ENCODE data around the gene KCNJ15. TPM values are rescaled to one million over a fixed set of nuclear protein-coding genes. Genes with fewer than 3 reads are reported as not detected.

Gene KCNJ15
- total and polyA plus RNA-seq, 2 donors: 1.1 to 1.3 TPM

- Histone ChIP-seq H3K27me3 (ENCODE audit: control insufficient read depth in 2 of 2, insufficient read depth in 1 of 2, low read length in 1 of 2) (no peaks in the 10 kb centered on the region), H3K36me3 (ENCODE audit: control insufficient read depth in 2 of 2, insufficient read depth in 2 of 2, low read length in 1 of 2) (no peaks in the 10 kb centered on the region), H3K4me1 (ENCODE audit: control insufficient read depth in 2 of 2, insufficient read depth in 2 of 2, low read length in 2 of 2) (peaks cover 6% of the 10 kb centered on the region in 2 donors), H3K9me3 (ENCODE audit: control insufficient read depth in 2 of 2, insufficient read depth in 1 of 2, low read length in 1 of 2) (no peaks in the 10 kb centered on the region), H3K4me3 (ENCODE audit: low read length in 2 of 2) (no peak overlapping the region), H3K27ac (ENCODE audit: low read depth in 1 of 2, low read length in 1 of 2) (no peak overlapping the region)
- WGBS: 94% methylated on average over 2 of the region's 2 CpGs
- no peak for DNase-seq (ENCODE audit: low read depth in 6 of 9, low spot score in 9 of 9)
Observed at GRCh38 chr21:38325216-38325615, 68.4 kb downstream of the KCNJ15 start.

- Histone ChIP-seq H3K27me3 (ENCODE audit: control insufficient read depth in 2 of 2, insufficient read depth in 1 of 2, low read length in 1 of 2) (no peaks in the 10 kb centered on the region), H3K36me3 (ENCODE audit: control insufficient read depth in 2 of 2, insufficient read depth in 2 of 2, low read length in 1 of 2) (no peaks in the 10 kb centered on the region), H3K27ac (ENCODE audit: low read depth in 1 of 2, low read length in 1 of 2) (no peak overlapping the region), H3K4me1 (ENCODE audit: control insufficient read depth in 2 of 2, insufficient read depth in 2 of 2, low read length in 2 of 2) (peaks cover 6% of the 10 kb centered on the region in 2 donors), H3K4me3 (ENCODE audit: low read length in 2 of 2) (no peak overlapping the region), H3K9me3 (ENCODE audit: control insufficient read depth in 2 of 2, insufficient read depth in 1 of 2, low read length in 1 of 2) (no peaks in the 10 kb centered on the region)
- 91% methylated on average over 8 of the region's 8 CpGs for WGBS
- DNase-seq (ENCODE audit: low read depth in 6 of 9, low spot score in 9 of 9): no peak
Observed at GRCh38 chr21:38325731-38326420, 69.1 kb downstream of the KCNJ15 start.

GRCh38 chr21:38326429-38326828, 69.6 kb downstream of the KCNJ15 start:
- DNase-seq (ENCODE audit: low read depth in 6 of 9, low spot score in 9 of 9): no peak
- no peak overlapping the region for H3K27ac ChIP-seq (ENCODE audit: low read depth in 1 of 2, low read length in 1 of 2)
- peaks cover 6% of the 10 kb centered on the region in 2 donors for H3K4me1 ChIP-seq (ENCODE audit: control insufficient read depth in 2 of 2, insufficient read depth in 2 of 2, low read length in 2 of 2)
- H3K27me3 ChIP-seq (ENCODE audit: control insufficient read depth in 2 of 2, insufficient read depth in 1 of 2, low read length in 1 of 2): no peaks in the 10 kb centered on the region
- H3K36me3 ChIP-seq (ENCODE audit: control insufficient read depth in 2 of 2, insufficient read depth in 2 of 2, low read length in 1 of 2): no peaks in the 10 kb centered on the region
- WGBS: 99% methylated on average over 4 of the region's 4 CpGs
- no peaks in the 10 kb centered on the region for H3K9me3 ChIP-seq (ENCODE audit: control insufficient read depth in 2 of 2, insufficient read depth in 1 of 2, low read length in 1 of 2)
- H3K4me3 ChIP-seq (ENCODE audit: low read length in 2 of 2): no peak overlapping the region

DNA sequence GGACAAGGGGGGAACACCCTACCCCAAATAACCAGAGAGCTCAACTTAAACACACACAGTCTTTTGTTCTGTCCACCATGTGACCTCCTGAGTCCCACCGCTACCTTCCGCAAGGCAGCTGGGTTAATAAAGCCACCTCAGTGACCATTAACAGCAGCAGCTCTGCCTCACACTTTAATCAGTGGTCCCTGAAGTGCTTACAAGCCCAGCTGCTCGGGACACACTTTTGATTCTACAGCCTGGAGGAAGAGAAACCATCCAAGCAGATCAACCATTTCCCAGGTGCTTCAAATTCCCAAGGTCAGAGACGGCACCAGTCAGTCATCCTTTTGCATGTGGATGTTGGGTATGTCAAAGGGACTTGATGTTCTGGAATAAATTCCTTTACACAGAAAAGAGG, 70.1 kb downstream of the KCNJ15 start:
- Histone ChIP-seq H3K4me1 (ENCODE audit: control insufficient read depth in 2 of 2, insufficient read depth in 2 of 2, low read length in 2 of 2) (peaks cover 6% of the 10 kb centered on the region in 2 donors), H3K36me3 (ENCODE audit: control insufficient read depth in 2 of 2, insufficient read depth in 2 of 2, low read length in 1 of 2) (no peaks in the 10 kb centered on the region), H3K27ac (ENCODE audit: low read depth in 1 of 2, low read length in 1 of 2) (no peak overlapping the region), H3K9me3 (ENCODE audit: control insufficient read depth in 2 of 2, insufficient read depth in 1 of 2, low read length in 1 of 2) (no peaks in the 10 kb centered on the region), H3K27me3 (ENCODE audit: control insufficient read depth in 2 of 2, insufficient read depth in 1 of 2, low read length in 1 of 2) (no peaks in the 10 kb centered on the region), H3K4me3 (ENCODE audit: low read length in 2 of 2) (no peak overlapping the region)
- 93% methylated on average over 4 of the region's 4 CpGs for WGBS
- no peak for DNase-seq (ENCODE audit: low read depth in 6 of 9, low spot score in 9 of 9)

GRCh38 chr21:38327984-38328383, 71.2 kb downstream of the KCNJ15 start:
- H3K4me1 ChIP-seq (ENCODE audit: control insufficient read depth in 2 of 2, insufficient read depth in 2 of 2, low read length in 2 of 2): peaks cover 6% of the 10 kb centered on the region in 2 donors
- H3K9me3 ChIP-seq (ENCODE audit: control insufficient read depth in 2 of 2, insufficient read depth in 1 of 2, low read length in 1 of 2): no peaks in the 10 kb centered on the region
- DNase-seq (ENCODE audit: low read depth in 6 of 9, low spot score in 9 of 9): no peak
- no peak overlapping the region for H3K27ac ChIP-seq (ENCODE audit: low read depth in 1 of 2, low read length in 1 of 2)
- H3K36me3 ChIP-seq (ENCODE audit: control insufficient read depth in 2 of 2, insufficient read depth in 2 of 2, low read length in 1 of 2): no peaks in the 10 kb centered on the region
- WGBS: 98% methylated on average over 1 of the region's 1 CpG
- H3K27me3 ChIP-seq (ENCODE audit: control insufficient read depth in 2 of 2, insufficient read depth in 1 of 2, low read length in 1 of 2): no peaks in the 10 kb centered on the region
- no peak overlapping the region for H3K4me3 ChIP-seq (ENCODE audit: low read length in 2 of 2)

- Histone ChIP-seq H3K27ac (ENCODE audit: low read depth in 1 of 2, low read length in 1 of 2) (no peak overlapping the region), H3K4me3 (ENCODE audit: low read length in 2 of 2) (no peak overlapping the region), H3K27me3 (ENCODE audit: control insufficient read depth in 2 of 2, insufficient read depth in 1 of 2, low read length in 1 of 2) (no peaks in the 10 kb centered on the region), H3K4me1 (ENCODE audit: control insufficient read depth in 2 of 2, insufficient read depth in 2 of 2, low read length in 2 of 2) (peaks cover 0 to 3% of the 10 kb centered on the region in 2 donors), H3K36me3 (ENCODE audit: control insufficient read depth in 2 of 2, insufficient read depth in 2 of 2, low read length in 1 of 2) (no peaks in the 10 kb centered on the region), H3K9me3 (ENCODE audit: control insufficient read depth in 2 of 2, insufficient read depth in 1 of 2, low read length in 1 of 2) (no peaks in the 10 kb centered on the region)
- no peak for DNase-seq (ENCODE audit: low read depth in 6 of 9, low spot score in 9 of 9)
- 93% methylated on average over 2 of the region's 2 CpGs for WGBS
Observed at GRCh38 chr21:38329162-38329561, 72.4 kb downstream of the KCNJ15 start.

- Histone ChIP-seq H3K27ac (ENCODE audit: low read depth in 1 of 2, low read length in 1 of 2) (no peak overlapping the region), H3K36me3 (ENCODE audit: control insufficient read depth in 2 of 2, insufficient read depth in 2 of 2, low read length in 1 of 2) (no peaks in the 10 kb centered on the region), H3K9me3 (ENCODE audit: control insufficient read depth in 2 of 2, insufficient read depth in 1 of 2, low read length in 1 of 2) (no peaks in the 10 kb centered on the region), H3K27me3 (ENCODE audit: control insufficient read depth in 2 of 2, insufficient read depth in 1 of 2, low read length in 1 of 2) (no peaks in the 10 kb centered on the region), H3K4me1 (ENCODE audit: control insufficient read depth in 2 of 2, insufficient read depth in 2 of 2, low read length in 2 of 2) (no peaks in the 10 kb centered on the region), H3K4me3 (ENCODE audit: low read length in 2 of 2) (no peak overlapping the region)
- DNase-seq (ENCODE audit: low read depth in 6 of 9, low spot score in 9 of 9): no peak
- WGBS: 94% methylated on average over 2 of the region's 2 CpGs
Observed at GRCh38 chr21:38330666-38331065, 73.9 kb downstream of the KCNJ15 start.

DNA sequence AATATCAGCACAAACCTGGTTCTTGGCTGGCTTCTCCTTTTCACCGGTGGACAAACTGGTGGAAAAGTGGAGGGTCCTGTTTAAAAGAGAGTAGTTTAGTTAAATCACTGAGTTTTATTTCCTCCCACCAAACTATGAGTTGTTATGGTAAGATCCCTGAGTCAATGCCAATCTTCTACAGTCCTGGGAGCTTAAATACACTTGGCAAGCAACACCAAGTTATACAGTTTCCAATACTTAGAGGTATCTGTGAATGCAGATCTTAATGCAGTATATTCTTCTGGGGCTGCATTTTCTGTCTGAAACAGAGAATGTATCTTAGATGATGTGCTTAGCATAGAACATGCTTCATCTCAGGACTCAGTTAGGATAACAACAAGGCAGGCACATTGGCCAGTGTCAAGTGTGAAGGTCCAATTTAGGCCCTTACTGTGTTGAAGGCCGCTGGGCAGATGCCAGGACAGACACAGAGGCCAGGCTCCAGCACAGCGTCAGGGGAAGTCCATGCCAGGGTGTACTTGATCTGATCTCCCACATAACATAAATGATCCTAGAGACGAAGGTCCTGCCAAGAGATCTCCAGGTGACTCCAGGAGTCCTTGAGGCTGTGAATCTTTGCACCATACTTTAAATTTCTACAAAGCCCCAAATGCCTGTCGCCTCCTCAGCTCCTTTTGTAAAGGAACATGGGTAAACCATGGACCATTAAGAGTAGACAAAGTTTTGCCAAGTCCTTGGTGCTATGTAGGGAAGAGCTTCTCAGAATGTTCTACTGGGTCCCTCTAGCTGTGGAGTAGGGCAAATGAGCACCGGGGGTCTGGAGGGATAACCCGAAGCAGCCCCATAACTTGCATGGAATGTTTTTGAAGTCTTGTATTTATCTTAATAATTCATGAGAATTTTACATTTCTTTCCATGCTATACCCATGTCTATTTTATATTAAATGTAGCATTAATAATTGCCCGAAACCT, 76.8 kb downstream of the KCNJ15 start:
- no peak overlapping the region for H3K27ac ChIP-seq (ENCODE audit: low read depth in 1 of 2, low read length in 1 of 2)
- no peaks in the 10 kb centered on the region for H3K4me1 ChIP-seq (ENCODE audit: control insufficient read depth in 2 of 2, insufficient read depth in 2 of 2, low read length in 2 of 2)
- WGBS: 88% methylated on average over 8 of the region's 8 CpGs
- H3K9me3 ChIP-seq (ENCODE audit: control insufficient read depth in 2 of 2, insufficient read depth in 1 of 2, low read length in 1 of 2): no peaks in the 10 kb centered on the region
- no peaks in the 10 kb centered on the region for H3K36me3 ChIP-seq (ENCODE audit: control insufficient read depth in 2 of 2, insufficient read depth in 2 of 2, low read length in 1 of 2)
- no peak for DNase-seq (ENCODE audit: low read depth in 6 of 9, low spot score in 9 of 9)
- no peak overlapping the region for H3K4me3 ChIP-seq (ENCODE audit: low read length in 2 of 2)
- H3K27me3 ChIP-seq (ENCODE audit: control insufficient read depth in 2 of 2, insufficient read depth in 1 of 2, low read length in 1 of 2): no peaks in the 10 kb centered on the region

GRCh38 chr21:38334866-38335265, 78.1 kb downstream of the KCNJ15 start:
- no peak for DNase-seq (ENCODE audit: low read depth in 6 of 9, low spot score in 9 of 9)
- Histone ChIP-seq H3K36me3 (ENCODE audit: control insufficient read depth in 2 of 2, insufficient read depth in 2 of 2, low read length in 1 of 2) (no peaks in the 10 kb centered on the region), H3K4me3 (ENCODE audit: low read length in 2 of 2) (no peak overlapping the region), H3K9me3 (ENCODE audit: control insufficient read depth in 2 of 2, insufficient read depth in 1 of 2, low read length in 1 of 2) (no peaks in the 10 kb centered on the region), H3K4me1 (ENCODE audit: control insufficient read depth in 2 of 2, insufficient read depth in 2 of 2, low read length in 2 of 2) (no peaks in the 10 kb centered on the region), H3K27me3 (ENCODE audit: control insufficient read depth in 2 of 2, insufficient read depth in 1 of 2, low read length in 1 of 2) (no peaks in the 10 kb centered on the region), H3K27ac (ENCODE audit: low read depth in 1 of 2, low read length in 1 of 2) (no peak overlapping the region)
- WGBS: 95% methylated on average over 8 of the region's 8 CpGs

Data from thymus (tissue), 11 donors.